ENCODE results near the gene SCTR. TPM values are rescaled to one million over a fixed set of nuclear protein-coding genes. Genes with fewer than 3 reads are reported as not detected.

SCTR gene
- total RNA-seq, 1 experiment from 2014 or later: not detected

GRCh38 chr2:119483395-119483753 is 40.9 kb downstream of the SCTR start:
- no peaks in the 10 kb centered on the region for H3K4me1 ChIP-seq (ENCODE audit: low read length)
- no peak overlapping the region for H3K9ac ChIP-seq (ENCODE audit: low read length)
- no peak overlapping the region for H3K4me2 ChIP-seq (ENCODE audit: low read depth, low read length, poor library complexity, severe bottlenecking)
- no peaks in the 10 kb centered on the region for H3K27me3 ChIP-seq (ENCODE audit: low read length)
- H3K4me3 ChIP-seq (ENCODE audit: low read length): no peak overlapping the region
- H3K9me3 ChIP-seq (ENCODE audit: low read length): no peaks in the 10 kb centered on the region
- no peaks in the 10 kb centered on the region for H3K9me2 ChIP-seq (replicated peaks; ENCODE audit: insufficient read depth, low read length)
- no peak overlapping the region for H3K27ac ChIP-seq (ENCODE audit: low read length)
- no peaks in the 10 kb centered on the region for H3K36me3 ChIP-seq (ENCODE audit: insufficient read depth, low read length)
- DNase-seq: no peak
- H3K79me2 ChIP-seq (ENCODE audit: low read length): no peaks in the 10 kb centered on the region
- no peak overlapping the region for H2AFZ ChIP-seq (ENCODE audit: low read length)
- H4K20me1 ChIP-seq (ENCODE audit: insufficient read depth, low read depth, low read length): 0 out of 2 replicates have a peak, but pooled peaks cover 3% of the 10 kb centered on the region

- 0 out of 2 replicates have a peak, but pooled peaks cover 3% of the 10 kb centered on the region for H4K20me1 ChIP-seq (ENCODE audit: insufficient read depth, low read depth, low read length)
- H3K4me2 ChIP-seq (ENCODE audit: low read depth, low read length, poor library complexity, severe bottlenecking): no peak overlapping the region
- H3K27me3 ChIP-seq (ENCODE audit: low read length): no peaks in the 10 kb centered on the region
- no peak overlapping the region for H3K9ac ChIP-seq (ENCODE audit: low read length)
- DNase-seq: no peak
- H3K36me3 ChIP-seq (ENCODE audit: insufficient read depth, low read length): no peaks in the 10 kb centered on the region
- H3K9me3 ChIP-seq (ENCODE audit: low read length): no peaks in the 10 kb centered on the region
- H3K4me3 ChIP-seq (ENCODE audit: low read length): no peak overlapping the region
- no peaks in the 10 kb centered on the region for H3K4me1 ChIP-seq (ENCODE audit: low read length)
- H3K27ac ChIP-seq (ENCODE audit: low read length): no peak overlapping the region
- no peak overlapping the region for H2AFZ ChIP-seq (ENCODE audit: low read length)
- no peaks in the 10 kb centered on the region for H3K9me2 ChIP-seq (replicated peaks; ENCODE audit: insufficient read depth, low read length)
- H3K79me2 ChIP-seq (ENCODE audit: low read length): no peaks in the 10 kb centered on the region
These were observed 41.5 kb downstream of the SCTR start for GRCh38 chr2:119482481-119483394.

- H3K4me3 ChIP-seq (ENCODE audit: low read length): no peak overlapping the region
- no peaks in the 10 kb centered on the region for H3K36me3 ChIP-seq (ENCODE audit: insufficient read depth, low read length)
- no peak overlapping the region for H3K9ac ChIP-seq (ENCODE audit: low read length)
- no peak overlapping the region for H3K4me2 ChIP-seq (ENCODE audit: low read depth, low read length, poor library complexity, severe bottlenecking)
- no peak overlapping the region for H2AFZ ChIP-seq (ENCODE audit: low read length)
- H4K20me1 ChIP-seq (ENCODE audit: insufficient read depth, low read depth, low read length): no peaks in the 10 kb centered on the region
- no peaks in the 10 kb centered on the region for H3K4me1 ChIP-seq (ENCODE audit: low read length)
- H3K27ac ChIP-seq (ENCODE audit: low read length): no peak overlapping the region
- H3K9me2 ChIP-seq (replicated peaks; ENCODE audit: insufficient read depth, low read length): no peaks in the 10 kb centered on the region
- no peaks in the 10 kb centered on the region for H3K9me3 ChIP-seq (ENCODE audit: low read length)
- no peak for DNase-seq
- H3K79me2 ChIP-seq (ENCODE audit: low read length): no peaks in the 10 kb centered on the region
- H3K27me3 ChIP-seq (ENCODE audit: low read length): no peaks in the 10 kb centered on the region
These were observed 42.5 kb downstream of the SCTR start for GRCh38 chr2:119481501-119482455.

- Histone ChIP-seq H4K20me1 (ENCODE audit: insufficient read depth, low read depth, low read length) (peaks cover 4% of the 10 kb centered on the region; the same call in 1 of the 2 replicates), H3K27ac (ENCODE audit: low read length) (no peak overlapping the region), H2AFZ (ENCODE audit: low read length) (no peak overlapping the region), H3K4me1 (ENCODE audit: low read length) (no peaks in the 10 kb centered on the region), H3K9me3 (ENCODE audit: low read length) (no peaks in the 10 kb centered on the region), H3K36me3 (ENCODE audit: insufficient read depth, low read length) (no peaks in the 10 kb centered on the region), H3K4me3 (ENCODE audit: low read length) (no peak overlapping the region), H3K9me2 (replicated peaks; ENCODE audit: insufficient read depth, low read length) (no peaks in the 10 kb centered on the region), H3K4me2 (ENCODE audit: low read depth, low read length, poor library complexity, severe bottlenecking) (no peak overlapping the region), H3K79me2 (ENCODE audit: low read length) (no peaks in the 10 kb centered on the region), H3K9ac (ENCODE audit: low read length) (no peak overlapping the region), H3K27me3 (ENCODE audit: low read length) (no peaks in the 10 kb centered on the region)
- DNase-seq: no peak
These were observed 43.6 kb downstream of the SCTR start for GRCh38 chr2:119480718-119481142.

GRCh38 chr2:119480184-119480583 is 44.1 kb downstream of the SCTR start:
- Histone ChIP-seq H3K4me1 (ENCODE audit: low read length) (no peaks in the 10 kb centered on the region), H3K27me3 (ENCODE audit: low read length) (no peaks in the 10 kb centered on the region), H3K27ac (ENCODE audit: low read length) (no peak overlapping the region), H3K4me2 (ENCODE audit: low read depth, low read length, poor library complexity, severe bottlenecking) (no peak overlapping the region), H3K36me3 (ENCODE audit: insufficient read depth, low read length) (no peaks in the 10 kb centered on the region), H2AFZ (ENCODE audit: low read length) (no peak overlapping the region), H3K9me3 (ENCODE audit: low read length) (no peaks in the 10 kb centered on the region), H3K4me3 (ENCODE audit: low read length) (no peak overlapping the region), H3K79me2 (ENCODE audit: low read length) (no peaks in the 10 kb centered on the region), H3K9ac (ENCODE audit: low read length) (no peak overlapping the region), H3K9me2 (replicated peaks; ENCODE audit: insufficient read depth, low read length) (no peaks in the 10 kb centered on the region), H4K20me1 (ENCODE audit: insufficient read depth, low read depth, low read length) (peaks cover 6% of the 10 kb centered on the region; the same call in 1 of the 2 replicates)
- DNase-seq: no peak

- H3K27me3 ChIP-seq (ENCODE audit: low read length): no peaks in the 10 kb centered on the region
- H3K27ac ChIP-seq (ENCODE audit: low read length): no peak overlapping the region
- peaks cover 12% of the 10 kb centered on the region; the same call in 1 of the 2 replicates for H4K20me1 ChIP-seq (ENCODE audit: insufficient read depth, low read depth, low read length)
- no peak overlapping the region for H2AFZ ChIP-seq (ENCODE audit: low read length)
- H3K4me2 ChIP-seq (ENCODE audit: low read depth, low read length, poor library complexity, severe bottlenecking): no peak overlapping the region
- H3K9ac ChIP-seq (ENCODE audit: low read length): no peak overlapping the region
- H3K36me3 ChIP-seq (ENCODE audit: insufficient read depth, low read length): no peaks in the 10 kb centered on the region
- no peak for DNase-seq
- no peaks in the 10 kb centered on the region for H3K9me2 ChIP-seq (replicated peaks; ENCODE audit: insufficient read depth, low read length)
- no peak overlapping the region for H3K4me3 ChIP-seq (ENCODE audit: low read length)
- no peaks in the 10 kb centered on the region for H3K9me3 ChIP-seq (ENCODE audit: low read length)
- H3K79me2 ChIP-seq (ENCODE audit: low read length): no peaks in the 10 kb centered on the region
- no peaks in the 10 kb centered on the region for H3K4me1 ChIP-seq (ENCODE audit: low read length)
These were observed 45.3 kb downstream of the SCTR start for GRCh38 chr2:119478978-119479295.

GRCh38 chr2:119478188-119478977 is 45.9 kb downstream of the SCTR start:
- Histone ChIP-seq H3K4me2 (ENCODE audit: low read depth, low read length, poor library complexity, severe bottlenecking) (no peak overlapping the region), H3K9me3 (ENCODE audit: low read length) (no peaks in the 10 kb centered on the region), H3K27me3 (ENCODE audit: low read length) (no peaks in the 10 kb centered on the region), H3K36me3 (ENCODE audit: insufficient read depth, low read length) (no peaks in the 10 kb centered on the region), H4K20me1 (ENCODE audit: insufficient read depth, low read depth, low read length) (peaks cover 12% of the 10 kb centered on the region; the same call in 1 of the 2 replicates), H3K27ac (ENCODE audit: low read length) (no peak overlapping the region), H3K4me1 (ENCODE audit: low read length) (no peaks in the 10 kb centered on the region), H3K9ac (ENCODE audit: low read length) (no peak overlapping the region), H2AFZ (ENCODE audit: low read length) (no peak overlapping the region), H3K9me2 (replicated peaks; ENCODE audit: insufficient read depth, low read length) (no peaks in the 10 kb centered on the region), H3K79me2 (ENCODE audit: low read length) (no peaks in the 10 kb centered on the region), H3K4me3 (ENCODE audit: low read length) (no peak overlapping the region)
- no peak for DNase-seq

Measured in Karpas-422 (cell line).